Psoas muscle (tissue), 8 donors: ENCODE measurements around the gene GLDC. TPM values are rescaled to one million over a fixed set of nuclear protein-coding genes. Genes with fewer than 3 reads are reported as not detected.

Experiments used
- ATAC-seq, 4 donors: fragments of 200-7000 bp; cut with Tn5 transposase; one replicate each; pipeline ENCODE4 v1.9.1; 2020; ENCODE audit warnings: moderate library complexity in 3 of 4, mild to moderate bottlenecking in 2 of 4
- DNase-seq, 2 donors: peaks; one replicate each; pipeline ENCODE4 v3.0.0-alpha.2; 2020
- H3K27ac ChIP-seq: fragments of 200-600 bp; one replicate; pipeline ENCODE4 v1.8.0; 2022
- H3K27me3 ChIP-seq, 3 donors: fragments of 200-600 bp in 1 of 3; one replicate each; pipeline versions ENCODE4 v1.6.1 to v1.8.0; 2013 to 2022; ENCODE audit warnings: low read length in 2 of 3, mild to moderate bottlenecking in 2 of 3, moderate library complexity in 1 of 3; ENCODE audit not compliant: insufficient read depth in 3 of 3
- H3K36me3 ChIP-seq, 2 donors: fragments of 200-600 bp in 1 of 2; one replicate each; pipeline versions ENCODE4 v1.6.1 to v1.8.0; 2013 to 2022; ENCODE audit warnings: low read depth in 1 of 2, mild to moderate bottlenecking in 1 of 2, moderate library complexity in 1 of 2; ENCODE audit not compliant: insufficient read depth in 1 of 2
- H3K4me1 ChIP-seq: fragments of 200-600 bp; one replicate; pipeline ENCODE4 v1.8.0; 2022
- H3K4me3 ChIP-seq: fragments of 200-600 bp; one replicate; pipeline ENCODE4 v1.8.0; 2022; ENCODE audit warnings: mild to moderate bottlenecking
- H3K9me3 ChIP-seq: fragments of 200-600 bp; one replicate; pipeline ENCODE4 v1.8.0; 2022
- WGBS, 3 donors: extraction: QIAGEN DNeasy Blood & Tissue Kit; methylation state at CpG; one replicate each; pipeline versions ENCODE4 v1.1.6 to v1.1.7; 2013; 5-methylcytosine and 5-hydroxymethylcytosine counted together
- intact Hi-C, 2 donors: fragments of 100-400 bp; cut with DNase I; formaldehyde crosslinking; loops; one replicate each; pipeline versions ENCODE4 v1.11.0 to v1.14.2; 2022
- polyA plus RNA-seq, 3 donors: library from polyadenylated mRNA; stranded (reverse); fragments of 200-250 nt; gene quantifications; one replicate each; pipeline ENCODE4 v1.2.3, GENCODE V29; 2013
- total RNA-seq, 4 donors: library from RNA; stranded (reverse); fragmentation: NEBNext Ultra II Directional in 2 of 4; extraction: Animal tissue kit (Norgen Biotek cat#: 25700) in 2 of 4; gene quantifications; one replicate each; pipeline versions ENCODE4 v1.2.1 to v1.2.4, GENCODE V29; 2021 to 2023
- TF ChIP-seq, protein P1 (sequence below): fragments of 200-600 bp; IDR thresholded peaks from one replicate; pipeline ENCODE4 v1.8.0; 2022; ENCODE audit warnings: antibody characterized with exemption
- donor health status: healthy with polysubstance abuse.
- donor health status: DM: no; HTN: no; CAD: no; lungs with moderate emphysema.
- donor health status: Bipolar disorder and iron deficiency.
- donor health status: healthy.
- donor health status: DM: yes; HTN: yes; CAD: no.
- donor health status: DM: no; HTN: no; CAD: no.
- donor health status: DM: no; HTN: no; CAD: no.
- donor health status: DM: yes; HTN: yes; CAD: no.

The GLDC gene
- total and polyA plus RNA-seq, 7 donors = 0.30 to 2.3 (median 1.3) TPM

DNA sequence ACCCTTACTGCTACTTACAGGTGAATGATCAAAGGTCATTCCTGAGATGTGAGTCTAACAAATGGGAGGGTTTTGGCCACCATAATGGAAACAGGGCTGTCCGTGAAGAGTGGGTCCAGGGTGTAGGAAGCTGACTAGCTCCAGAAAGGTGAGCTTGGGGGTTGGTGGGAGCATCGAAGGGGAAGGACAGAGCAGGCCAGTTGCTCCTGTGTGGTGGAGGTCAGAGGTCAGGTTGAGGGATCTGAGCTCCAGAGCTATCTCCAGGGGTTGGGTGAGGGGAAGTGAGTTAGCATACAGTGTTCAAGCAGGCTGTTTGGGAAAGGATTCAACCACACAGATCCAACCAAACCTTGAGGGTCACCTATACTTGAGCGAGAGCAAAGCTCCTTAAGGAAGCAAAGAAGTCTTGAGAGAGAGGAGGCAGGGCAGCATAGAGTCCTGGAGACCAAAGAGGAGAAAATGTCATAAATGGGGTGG lies 18.7 kb upstream of the GLDC start:
- H3K4me1 ChIP-seq = no peaks in the 10 kb centered on the region
- no peak overlapping the region for H3K27ac ChIP-seq
- no peak overlapping the region for H3K4me3 ChIP-seq
- no peaks in the 10 kb centered on the region for H3K36me3 ChIP-seq
- ATAC-seq (no peak), DNase-seq (no peak)
- H3K27me3 ChIP-seq = no peaks in the 10 kb centered on the region
- 89 to 97% (median 90%) methylated on average over 3 of the region's 3 CpGs for WGBS, 3 donors
- TF ChIP-seq, protein P1, sequence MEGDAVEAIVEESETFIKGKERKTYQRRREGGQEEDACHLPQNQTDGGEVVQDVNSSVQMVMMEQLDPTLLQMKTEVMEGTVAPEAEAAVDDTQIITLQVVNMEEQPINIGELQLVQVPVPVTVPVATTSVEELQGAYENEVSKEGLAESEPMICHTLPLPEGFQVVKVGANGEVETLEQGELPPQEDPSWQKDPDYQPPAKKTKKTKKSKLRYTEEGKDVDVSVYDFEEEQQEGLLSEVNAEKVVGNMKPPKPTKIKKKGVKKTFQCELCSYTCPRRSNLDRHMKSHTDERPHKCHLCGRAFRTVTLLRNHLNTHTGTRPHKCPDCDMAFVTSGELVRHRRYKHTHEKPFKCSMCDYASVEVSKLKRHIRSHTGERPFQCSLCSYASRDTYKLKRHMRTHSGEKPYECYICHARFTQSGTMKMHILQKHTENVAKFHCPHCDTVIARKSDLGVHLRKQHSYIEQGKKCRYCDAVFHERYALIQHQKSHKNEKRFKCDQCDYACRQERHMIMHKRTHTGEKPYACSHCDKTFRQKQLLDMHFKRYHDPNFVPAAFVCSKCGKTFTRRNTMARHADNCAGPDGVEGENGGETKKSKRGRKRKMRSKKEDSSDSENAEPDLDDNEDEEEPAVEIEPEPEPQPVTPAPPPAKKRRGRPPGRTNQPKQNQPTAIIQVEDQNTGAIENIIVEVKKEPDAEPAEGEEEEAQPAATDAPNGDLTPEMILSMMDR = no peak
- H3K9me3 ChIP-seq = no peaks in the 10 kb centered on the region
- intact Hi-C loops = loop anchor here in 1 of 2 donors (5.0 kb wide), 1 partner anchor 82 kb away; no protein-coding TSS in a partner anchor

DNA sequence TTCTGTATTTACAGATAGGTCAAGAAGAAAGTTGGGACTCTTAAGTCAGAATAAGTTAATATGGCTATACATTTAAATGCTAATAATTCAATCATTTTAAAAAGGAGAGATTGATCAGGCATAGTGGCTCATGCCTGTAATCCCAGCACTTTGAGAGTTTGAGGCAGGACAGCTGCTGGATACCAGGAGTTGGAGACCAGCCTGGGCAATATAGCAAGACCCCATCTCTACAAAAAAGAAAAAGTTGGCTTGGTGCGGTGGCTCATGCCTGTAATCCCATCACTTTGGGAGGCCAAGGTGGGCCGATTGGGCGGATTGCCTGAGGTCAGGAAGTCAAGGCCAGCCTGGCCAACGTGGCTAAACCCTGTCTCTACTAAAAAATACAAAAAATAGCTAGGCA lies 15.0 kb upstream of the GLDC start:
- H3K9me3 ChIP-seq = no peaks in the 10 kb centered on the region
- intact Hi-C loops = loop anchor here in 1 of 2 donors (5.0 kb wide), 1 partner anchor 78 kb away; no protein-coding TSS in a partner anchor
- ATAC-seq = no peak
- H3K36me3 ChIP-seq = no peaks in the 10 kb centered on the region
- no peaks in the 10 kb centered on the region for H3K27me3 ChIP-seq
- H3K4me1 ChIP-seq = no peaks in the 10 kb centered on the region
- no peak overlapping the region for H3K27ac ChIP-seq
- DNase-seq = no peak
- 69 to 77% (median 72%) methylated on average over 4 of the region's 4 CpGs for WGBS, 3 donors
- H3K4me3 ChIP-seq = no peak overlapping the region
- TF ChIP-seq, protein P1 = no peak

DNA sequence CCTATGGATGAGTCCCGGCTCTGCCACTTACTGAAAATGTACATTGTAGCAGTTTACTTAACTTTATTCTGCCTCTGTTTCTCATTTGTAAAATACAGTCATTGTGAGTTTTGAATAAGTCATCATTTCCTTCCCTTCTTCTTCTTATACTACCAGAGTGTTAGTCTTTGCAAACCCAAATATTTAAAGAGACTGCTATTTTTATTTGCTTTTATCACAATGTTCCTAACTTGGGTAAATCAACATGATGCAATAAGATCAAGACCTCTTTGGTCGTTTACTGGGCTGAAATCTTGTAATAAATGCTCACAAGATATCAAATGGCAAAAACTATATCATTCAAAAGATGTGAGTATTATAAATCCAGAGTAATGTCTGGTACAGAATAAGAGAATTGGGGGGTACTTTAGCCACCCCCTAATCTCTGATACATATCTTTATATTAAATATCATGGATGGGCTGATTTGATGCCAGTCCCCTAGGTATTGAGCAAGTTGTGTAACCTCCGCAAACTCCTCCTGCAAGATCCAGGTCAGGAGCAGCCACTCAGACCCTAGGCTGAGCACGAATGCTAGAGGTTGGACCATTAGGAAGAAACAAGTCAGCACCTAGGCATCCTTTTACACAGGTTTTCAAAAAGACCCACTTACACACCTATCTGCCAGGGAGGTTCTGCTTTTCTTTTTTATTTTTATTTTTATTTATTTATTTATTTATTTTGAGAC lies 13.3 kb upstream of the GLDC start:
- 78 to 81% (median 78%) methylated on average over 4 of the region's 4 CpGs for WGBS, 3 donors
- no peaks in the 10 kb centered on the region for H3K9me3 ChIP-seq
- no peak overlapping the region for H3K4me3 ChIP-seq
- TF ChIP-seq, protein P1 = no peak
- DNase-seq (no peak), ATAC-seq (no peak)
- no peaks in the 10 kb centered on the region for H3K4me1 ChIP-seq
- no peak overlapping the region for H3K27ac ChIP-seq
- intact Hi-C loops = no loop called here
- no peaks in the 10 kb centered on the region for H3K36me3 ChIP-seq
- H3K27me3 ChIP-seq = no peaks in the 10 kb centered on the region

DNA sequence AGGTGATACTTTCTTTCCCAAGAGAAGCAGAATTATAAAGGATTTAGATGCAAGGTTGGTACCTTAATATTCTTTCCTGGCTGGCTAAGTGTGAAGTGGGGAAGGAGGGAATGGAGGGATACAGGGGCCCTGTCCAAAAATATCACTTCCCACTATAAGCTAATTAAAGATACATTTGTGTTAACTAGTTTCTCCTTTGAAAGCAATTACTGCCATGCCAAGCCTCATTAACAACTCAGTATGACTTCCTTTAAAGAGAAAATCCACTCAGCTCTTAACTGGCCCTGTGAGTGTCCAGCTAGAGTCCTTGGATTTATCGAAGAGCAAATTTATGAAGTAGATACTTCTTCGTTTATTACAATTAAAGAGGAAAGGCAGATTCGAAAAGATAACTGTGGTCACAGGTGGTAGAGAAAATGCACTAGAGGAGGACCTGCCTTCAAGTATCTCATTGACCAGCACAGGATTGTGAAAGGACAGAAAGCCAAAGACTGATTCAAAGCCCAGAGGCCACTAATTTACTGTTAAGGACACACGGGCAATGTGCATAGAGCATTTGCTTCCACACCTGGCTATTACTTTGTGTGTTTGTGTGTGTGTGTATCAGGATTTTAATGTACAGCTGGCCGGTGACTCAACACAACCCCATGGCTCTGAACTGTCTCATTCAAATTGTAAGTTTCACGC lies 11.2 kb upstream of the GLDC start:
- no peaks in the 10 kb centered on the region for H3K36me3 ChIP-seq
- no peaks in the 10 kb centered on the region for H3K4me1 ChIP-seq
- no peaks in the 10 kb centered on the region for H3K9me3 ChIP-seq
- no peak overlapping the region for H3K27ac ChIP-seq
- intact Hi-C loops = no loop called here
- H3K4me3 ChIP-seq = no peak overlapping the region
- ATAC-seq = no peak
- TF ChIP-seq, protein P1 = no peak
- WGBS, 3 donors = 85 to 87% (median 85%) methylated on average over 6 of the region's 6 CpGs
- no peak for DNase-seq
- H3K27me3 ChIP-seq = no peaks in the 10 kb centered on the region
